Spleen (tissue), 7 donors: ENCODE data around the gene PTK6.

Source experiments
- POLR2A ChIP-seq, 3 donors: fragments of 450-650 bp; IDR thresholded peaks; one replicate each; pipeline ENCODE4 v1.5.1; 2017; ENCODE audit warnings: antibody characterized with exemption in 3 of 3, mild to moderate bottlenecking in 1 of 3
- TF ChIP-seq, protein P1 (sequence below), 11 experiments: fragments of 200-600 bp in 7 of 11; fragments of 450-650 bp in 4 of 11; sonication (generic) in 4 of 11; IDR thresholded peaks in 8 of 11; conservative IDR thresholded peaks in 3 of 11; 1 replicate in 7 of 11; 2 replicates in 4 of 11; pipeline versions ENCODE4 v1.4.0 to v1.8.0; 2016 to 2021; ENCODE audit warnings: antibody characterized with exemption in 11 of 11, inconsistent platforms in 4 of 11, mild to moderate bottlenecking in 1 of 11
- donor health status: DM: no; HTN: no; CAD: no; lungs with moderate emphysema.
- donor health status: DM: no; HTN: no; CAD: no.
- donor health status: DM: no; HTN: no; CAD: no.

DNA sequence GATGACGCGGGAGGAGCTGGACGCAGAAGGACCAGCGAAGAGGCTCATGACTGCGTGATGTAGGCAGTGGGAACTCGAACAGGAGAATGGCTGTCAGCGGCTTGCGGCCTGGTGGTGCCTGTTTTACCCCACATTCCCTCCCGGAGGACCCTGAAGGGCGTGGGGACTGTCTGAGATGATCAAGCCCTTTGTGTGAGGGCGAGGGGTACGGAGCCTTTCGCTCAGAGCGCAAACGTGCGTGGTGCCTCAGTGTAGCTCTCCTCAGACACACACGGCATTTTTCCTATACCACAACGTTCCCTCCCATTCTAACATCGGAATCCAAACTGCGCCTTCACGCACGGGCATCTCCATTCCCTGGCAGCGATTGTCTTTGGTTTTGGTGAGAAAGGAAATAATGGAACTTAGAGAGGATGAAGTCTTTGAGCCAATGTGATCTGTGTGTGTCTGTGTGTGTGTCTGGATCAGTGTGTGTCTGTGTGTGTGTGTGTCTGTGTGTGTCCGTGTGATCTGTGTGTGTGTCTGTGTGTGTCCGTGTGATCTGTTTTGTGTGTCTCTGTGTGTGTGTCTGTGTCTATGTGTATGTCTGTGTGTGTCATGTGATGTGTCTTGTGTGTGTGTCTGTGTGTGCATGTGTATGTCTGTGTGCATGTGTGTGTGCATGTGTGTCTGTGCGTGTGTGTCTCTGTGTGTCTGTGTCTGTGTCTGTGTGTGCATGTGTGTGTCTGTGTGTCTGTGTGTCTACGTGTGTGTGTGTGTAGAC is 5.3 kb downstream of the PTK6 start:
- TF ChIP-seq, protein P1, sequence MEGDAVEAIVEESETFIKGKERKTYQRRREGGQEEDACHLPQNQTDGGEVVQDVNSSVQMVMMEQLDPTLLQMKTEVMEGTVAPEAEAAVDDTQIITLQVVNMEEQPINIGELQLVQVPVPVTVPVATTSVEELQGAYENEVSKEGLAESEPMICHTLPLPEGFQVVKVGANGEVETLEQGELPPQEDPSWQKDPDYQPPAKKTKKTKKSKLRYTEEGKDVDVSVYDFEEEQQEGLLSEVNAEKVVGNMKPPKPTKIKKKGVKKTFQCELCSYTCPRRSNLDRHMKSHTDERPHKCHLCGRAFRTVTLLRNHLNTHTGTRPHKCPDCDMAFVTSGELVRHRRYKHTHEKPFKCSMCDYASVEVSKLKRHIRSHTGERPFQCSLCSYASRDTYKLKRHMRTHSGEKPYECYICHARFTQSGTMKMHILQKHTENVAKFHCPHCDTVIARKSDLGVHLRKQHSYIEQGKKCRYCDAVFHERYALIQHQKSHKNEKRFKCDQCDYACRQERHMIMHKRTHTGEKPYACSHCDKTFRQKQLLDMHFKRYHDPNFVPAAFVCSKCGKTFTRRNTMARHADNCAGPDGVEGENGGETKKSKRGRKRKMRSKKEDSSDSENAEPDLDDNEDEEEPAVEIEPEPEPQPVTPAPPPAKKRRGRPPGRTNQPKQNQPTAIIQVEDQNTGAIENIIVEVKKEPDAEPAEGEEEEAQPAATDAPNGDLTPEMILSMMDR (IDR thresholded peaks at IDR 0.05 in 8 of 11, conservative IDR thresholded peaks at IDR 0.05 in 3 of 11) = no peak
- TF ChIP-seq POLR2A (IDR thresholded peaks at IDR 0.05) = no peak
